Measurements from ENCODE around the gene TPRX2.
"Not testable (repeated sequence)": the region's sequence is repeated elsewhere in the genome, so short reads cannot be mapped to it uniquely, and the experiment has no call there.

TPRX2 gene

GRCh38 chr19:47858646-47859285, at the start of gene TPRX2:
Gene TPRX2 (plus strand): TSS chr19:47859235. CDS start chr19:47859247, 12 bp downstream.
- DNase-seq, result not testable (repeated sequence)

GRCh38 chr19:47813304-47813994, 45.6 kb upstream of the TPRX2 start:
- DNase-seq, result peak; percentile 80

- no peak for DNase-seq
Measured at GRCh38 chr19:47813995-47814328, 45.1 kb upstream of the TPRX2 start.

- not testable (repeated sequence) for DNase-seq
Measured at GRCh38 chr19:47816270-47816669, 42.8 kb upstream of the TPRX2 start.

GRCh38 chr19:47818221-47818620, 40.8 kb upstream of the TPRX2 start:
- not testable (repeated sequence) for DNase-seq

- DNase-seq, result no peak
Measured at GRCh38 chr19:47819858-47820257, 39.2 kb upstream of the TPRX2 start.

GRCh38 chr19:47820410-47820809, 38.6 kb upstream of the TPRX2 start:
- DNase-seq, result no peak

- DNase-seq, result no peak
Measured at GRCh38 chr19:47821460-47822020, 37.5 kb upstream of the TPRX2 start, which contains the start of gene CRX. Gene CRX (plus strand): TSS chr19:47821937. CDS start chr19:47834444, 12,507 bp downstream.

- DNase-seq, result no peak
Measured at GRCh38 chr19:47824396-47824795, 34.6 kb upstream of the TPRX2 start.

GRCh38 chr19:47826800-47827199, 32.2 kb upstream of the TPRX2 start:
- DNase-seq, result no peak

- DNase-seq, result no peak
Measured at GRCh38 chr19:47832723-47833122, 26.3 kb upstream of the TPRX2 start.

- no peak for DNase-seq
Measured at GRCh38 chr19:47836038-47836437, 23.0 kb upstream of the TPRX2 start.

GRCh38 chr19:47839411-47839810, 19.6 kb upstream of the TPRX2 start:
- DNase-seq, result no peak

GRCh38 chr19:47839913-47840312, 19.1 kb upstream of the TPRX2 start:
- no peak for DNase-seq

- DNase-seq, result no peak
Measured at GRCh38 chr19:47842941-47843340, 16.1 kb upstream of the TPRX2 start.

- no peak for DNase-seq
Measured at GRCh38 chr19:47848425-47848822, 10.6 kb upstream of the TPRX2 start.

GRCh38 chr19:47848823-47849473, 10.1 kb upstream of the TPRX2 start:
- peak; percentile 18 for DNase-seq

- DNase-seq, result no peak
Measured at GRCh38 chr19:47853003-47853402, 6.0 kb upstream of the TPRX2 start.

- no peak for DNase-seq
Measured at GRCh38 chr19:47854459-47854858, 4.6 kb upstream of the TPRX2 start.

- not testable (repeated sequence) for DNase-seq
Measured at GRCh38 chr19:47858231-47858630, 804 bp upstream of the TPRX2 start.

GRCh38 chr19:47859838-47860237, 803 bp downstream of the TPRX2 start:
- not testable (repeated sequence) for DNase-seq

- no peak for DNase-seq
Measured at GRCh38 chr19:47860602-47861297, 1.7 kb downstream of the TPRX2 start.

GRCh38 chr19:47861630-47862029, 2.6 kb downstream of the TPRX2 start:
- no peak for DNase-seq
